Stimulated activated CD4-positive, alpha-beta T cell treated with anti-CD3 and anti-CD28 coated beads, Interleukin-4, amount 100 ng/mL, for 1 hour (primary cell): ENCODE measurements around the gene GALNT8.

Source experiments
- DNase-seq: peaks from one replicate; pipeline ENCODE4 v3.0.0-alpha.2; 2020

The GALNT8 gene

DNA sequence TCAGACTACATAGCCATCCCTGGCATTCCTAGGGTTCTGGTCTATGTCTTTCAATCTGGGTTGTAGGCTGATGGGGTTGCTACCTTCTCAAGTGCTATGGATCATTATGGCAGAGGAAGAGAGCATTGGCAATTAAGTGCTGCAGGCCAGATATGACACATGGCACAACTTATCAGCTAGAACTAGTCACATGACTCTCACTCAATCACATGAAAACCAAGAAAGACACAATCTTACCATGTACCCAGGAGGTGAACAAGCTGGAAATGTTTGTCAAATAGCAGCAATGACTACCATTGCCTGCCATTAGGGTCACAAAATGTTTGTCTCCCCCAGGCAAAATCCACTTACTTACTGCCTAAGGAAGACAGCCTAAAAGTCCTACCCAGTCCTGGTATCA, 80.4 kb downstream of the GALNT8 start:
- no peak for DNase-seq

DNA sequence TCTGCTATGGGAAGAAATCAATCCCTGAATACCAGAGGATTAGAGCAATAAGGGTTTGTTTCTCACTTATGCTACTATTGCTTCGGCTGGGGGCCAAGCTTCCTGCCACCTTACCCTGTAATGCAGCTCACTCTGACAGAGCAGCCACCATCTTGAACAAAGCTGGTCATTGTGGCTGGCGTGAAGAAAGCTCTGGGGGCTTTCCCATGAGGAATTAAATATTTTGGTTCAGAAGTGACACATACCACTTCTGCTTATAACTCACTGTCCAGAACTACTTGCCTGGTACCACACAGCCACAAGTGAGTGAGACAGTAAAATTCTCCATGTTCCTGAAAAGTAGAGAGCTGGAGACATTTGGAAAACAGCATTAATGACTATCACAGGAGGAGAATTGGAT, 82.6 kb downstream of the GALNT8 start:
- no peak for DNase-seq

DNA sequence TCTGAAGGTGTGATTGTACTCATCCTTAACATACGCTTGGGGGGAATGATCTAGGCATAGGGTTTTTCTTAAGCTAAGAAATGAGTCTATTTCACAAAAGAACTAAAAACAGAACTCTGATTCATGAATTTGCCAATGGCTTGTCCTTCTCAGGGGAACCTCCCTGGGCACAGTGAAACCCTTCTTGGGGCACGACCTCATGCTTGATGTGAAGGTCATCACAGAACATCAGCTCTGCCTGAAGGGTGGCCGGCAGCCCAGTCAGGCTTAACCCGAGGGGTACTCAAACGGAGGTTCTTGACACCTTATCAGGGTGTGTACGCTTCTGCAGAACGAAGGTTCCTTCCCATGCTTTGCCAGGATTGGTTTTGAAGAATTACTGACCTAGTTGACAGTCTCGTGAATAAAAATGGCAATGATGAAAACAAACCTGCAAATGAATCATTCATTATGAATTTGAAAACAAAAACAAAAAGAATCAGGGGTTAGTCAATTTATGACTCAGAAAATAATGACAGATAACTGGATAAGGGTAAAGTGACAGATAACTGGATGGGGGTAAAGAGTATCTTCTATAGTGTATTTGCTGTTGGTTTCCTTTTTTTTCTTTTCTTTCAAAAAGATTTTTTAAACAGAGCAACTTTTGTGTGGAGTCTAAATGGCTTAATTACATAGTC, 86.4 kb downstream of the GALNT8 start:
- no peak for DNase-seq

DNA sequence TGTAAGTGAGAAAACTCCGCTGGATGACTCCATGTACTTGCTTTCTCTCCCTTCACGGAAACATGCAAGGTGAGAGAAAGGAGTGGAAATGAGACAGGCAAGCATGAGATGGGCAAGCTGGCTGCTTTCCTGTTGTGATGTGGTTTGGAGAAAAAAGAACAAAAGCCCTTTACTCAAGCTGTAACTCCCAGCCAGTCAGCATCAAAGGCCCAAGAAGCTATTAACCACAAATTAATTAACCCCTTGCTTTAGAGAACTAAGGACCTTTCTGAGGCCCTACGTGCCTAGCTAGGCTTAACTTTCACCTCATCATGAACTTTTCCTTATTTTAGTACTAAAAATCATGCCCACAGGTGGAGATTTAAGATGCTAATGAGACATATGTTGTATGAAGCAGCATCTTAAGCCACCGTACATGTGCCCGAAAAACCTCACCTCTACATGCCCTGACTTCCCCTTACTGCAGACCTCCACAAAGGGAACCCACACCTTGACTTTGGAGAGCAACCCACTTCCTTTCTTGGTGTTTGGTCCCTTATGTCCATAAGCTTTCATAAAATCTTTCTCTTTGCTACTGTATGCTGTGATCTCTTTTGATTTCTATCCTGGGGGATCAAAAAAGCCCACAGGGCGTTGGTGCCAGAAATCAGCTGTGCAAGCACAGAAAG, 87.0 kb downstream of the GALNT8 start:
- no peak for DNase-seq

DNA sequence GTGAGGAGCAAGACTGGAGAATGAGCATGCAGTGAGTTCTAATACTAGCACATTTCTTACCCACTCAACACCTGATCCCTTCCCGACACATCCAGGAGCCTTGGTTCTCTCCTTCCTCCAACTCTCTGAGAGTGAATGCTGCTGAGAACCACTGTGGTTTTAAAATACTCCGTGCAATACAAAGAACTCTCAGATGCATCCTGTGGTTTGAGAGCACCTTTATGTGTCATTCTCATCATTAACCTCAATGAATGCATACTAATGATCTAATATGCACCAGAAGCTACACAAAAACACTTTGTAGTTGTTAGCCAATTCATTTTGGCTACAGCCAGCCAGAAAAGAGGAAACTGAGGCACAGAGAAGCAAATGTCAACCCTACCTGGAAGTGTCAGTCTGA, 87.6 kb downstream of the GALNT8 start:
- DNase-seq = no peak

DNA sequence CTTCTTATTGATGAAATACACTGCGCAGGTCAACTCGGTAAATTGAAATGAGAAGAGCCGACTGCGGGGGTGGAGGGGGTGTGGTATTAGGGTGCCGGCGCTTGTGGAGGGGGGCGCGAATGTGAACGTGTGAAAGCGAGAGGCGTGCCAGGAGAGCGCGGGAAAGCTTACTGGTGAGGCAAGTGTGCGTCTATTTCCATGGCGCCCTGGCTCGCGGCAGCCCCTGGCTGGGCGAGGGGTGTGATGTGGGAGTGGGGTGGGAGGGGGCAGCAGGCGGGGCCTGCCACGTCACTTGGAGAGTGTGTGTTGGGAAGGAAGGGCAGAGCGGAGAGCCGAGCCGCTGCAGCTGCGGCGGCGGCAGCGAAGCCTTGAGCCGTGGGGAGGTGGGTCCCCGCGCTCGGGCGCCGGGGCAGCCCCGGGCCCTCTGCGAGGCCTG, 88.8 kb downstream of the GALNT8 start:
- DNase-seq = peak; percentile 13

DNA sequence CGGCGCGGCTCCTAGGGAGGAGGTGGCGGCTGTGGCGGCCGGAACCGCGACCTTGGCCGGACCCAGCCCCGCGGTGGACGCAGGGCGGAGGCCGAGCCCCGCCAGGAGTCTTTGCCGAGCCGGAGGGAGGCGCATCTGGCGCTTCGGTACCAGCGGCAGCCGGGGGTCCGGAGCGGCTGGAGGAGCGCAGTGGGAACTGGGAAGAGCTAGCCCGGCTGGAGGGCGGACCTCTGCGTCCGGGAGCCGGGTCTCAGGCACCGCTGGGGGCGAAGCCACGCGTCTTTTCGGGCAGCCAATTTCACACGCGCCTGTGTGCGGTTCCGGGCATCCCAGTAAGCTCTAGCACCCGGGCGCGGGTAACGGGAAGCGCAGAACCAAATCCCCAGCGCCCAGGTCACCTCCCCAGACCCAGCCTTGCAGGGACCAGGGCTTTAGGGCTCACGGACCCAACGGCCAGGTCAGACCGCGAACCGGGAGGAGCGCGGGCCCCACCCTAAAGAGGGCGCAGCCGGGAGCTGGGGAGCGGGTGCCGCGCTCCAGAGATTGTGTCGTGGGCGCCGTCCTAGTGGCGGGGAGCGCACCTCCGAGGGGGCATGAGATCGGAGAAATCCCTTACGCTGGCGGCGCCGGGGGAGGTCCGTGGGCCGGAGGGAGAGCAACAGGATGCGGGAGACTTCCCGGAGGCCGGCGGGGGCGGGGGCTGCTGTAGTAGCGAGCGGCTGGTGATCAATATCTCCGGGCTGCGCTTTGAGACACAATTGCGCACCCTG, 89.4 kb downstream of the GALNT8 start:
- DNase-seq = peak; percentile 13

DNA sequence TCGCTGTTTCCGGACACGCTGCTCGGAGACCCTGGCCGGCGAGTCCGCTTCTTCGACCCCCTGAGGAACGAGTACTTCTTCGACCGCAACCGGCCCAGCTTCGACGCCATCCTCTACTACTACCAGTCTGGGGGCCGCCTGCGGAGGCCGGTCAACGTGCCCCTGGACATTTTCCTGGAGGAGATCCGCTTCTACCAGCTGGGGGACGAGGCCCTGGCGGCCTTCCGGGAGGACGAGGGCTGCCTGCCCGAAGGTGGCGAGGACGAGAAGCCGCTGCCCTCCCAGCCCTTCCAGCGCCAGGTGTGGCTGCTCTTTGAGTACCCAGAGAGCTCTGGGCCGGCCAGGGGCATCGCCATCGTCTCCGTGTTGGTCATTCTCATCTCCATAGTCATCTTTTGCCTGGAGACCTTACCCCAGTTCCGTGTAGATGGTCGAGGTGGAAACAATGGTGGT, 90.0 kb downstream of the GALNT8 start:
- no peak for DNase-seq

DNA sequence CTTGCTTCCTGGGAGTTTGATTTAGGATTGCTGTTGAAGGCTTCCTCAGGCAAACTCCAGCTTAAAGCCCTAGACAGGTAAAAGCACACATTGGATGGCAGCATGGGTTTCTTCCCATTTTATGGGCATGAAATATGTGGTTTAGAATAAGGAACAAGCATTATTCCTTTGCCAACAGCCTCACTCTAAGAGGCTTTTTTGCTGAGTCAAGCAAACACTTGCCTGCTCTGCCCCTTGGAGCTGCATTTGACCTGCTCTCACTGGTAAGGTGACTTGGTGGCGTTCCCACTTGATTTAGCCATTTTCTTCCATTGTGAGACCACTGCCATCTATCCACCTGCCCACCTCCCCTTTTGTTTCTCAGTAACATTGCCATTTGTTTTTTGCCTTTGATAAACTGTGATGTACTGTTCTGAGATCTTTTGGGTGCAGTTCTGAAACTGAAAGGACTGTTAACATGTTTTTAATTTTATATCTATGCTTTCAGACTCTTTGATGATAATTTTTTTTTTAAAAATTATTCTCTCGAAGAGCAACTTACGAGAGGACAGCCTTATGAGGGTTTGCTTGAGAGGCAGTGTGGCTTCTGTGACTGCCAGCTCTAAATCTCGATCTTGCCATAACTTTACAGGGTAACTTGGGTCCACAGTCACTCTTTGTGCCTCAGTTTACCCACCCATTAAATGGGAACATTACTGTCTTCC, 92.6 kb downstream of the GALNT8 start:
- no peak for DNase-seq

DNA sequence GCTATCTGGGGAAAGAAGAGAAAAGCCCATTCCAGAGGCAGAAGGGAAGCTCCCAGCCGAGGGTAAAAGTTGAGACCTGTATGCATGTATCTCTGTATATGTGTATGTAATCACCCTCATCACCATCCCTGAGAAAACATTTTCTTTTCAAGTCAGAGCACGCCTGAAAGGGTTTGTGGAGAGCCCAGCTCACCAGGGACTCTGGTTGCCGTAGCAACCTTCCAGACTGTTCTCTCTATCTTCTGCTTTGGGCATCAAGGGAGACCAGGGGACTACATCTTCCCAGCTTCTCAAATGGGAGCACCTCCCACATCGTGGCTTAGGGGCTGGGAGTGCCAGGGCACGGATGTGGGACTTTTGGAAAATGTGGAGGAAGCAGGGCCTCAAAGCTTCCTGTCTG, 93.5 kb downstream of the GALNT8 start:
- no peak for DNase-seq

DNA sequence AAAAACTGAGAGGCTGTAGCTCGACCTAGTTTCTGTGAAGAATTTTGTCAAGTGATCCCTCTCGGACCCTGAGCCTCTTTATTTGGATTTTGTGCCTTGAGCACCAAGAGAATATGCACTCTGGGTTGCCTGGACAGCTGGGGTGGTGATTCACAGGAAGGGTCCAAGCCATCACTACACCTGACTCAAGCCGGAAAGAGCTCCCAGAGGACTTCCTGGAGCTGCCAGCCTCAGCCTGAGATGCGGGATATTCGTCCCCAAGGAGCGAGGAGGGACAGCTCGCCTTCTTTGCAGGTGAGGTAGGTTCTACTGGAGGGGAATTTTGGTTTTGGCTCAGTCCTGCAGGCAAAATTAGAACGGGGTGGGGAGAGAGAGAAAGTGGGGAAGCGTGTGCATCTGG, 94.3 kb downstream of the GALNT8 start:
- no peak for DNase-seq

DNA sequence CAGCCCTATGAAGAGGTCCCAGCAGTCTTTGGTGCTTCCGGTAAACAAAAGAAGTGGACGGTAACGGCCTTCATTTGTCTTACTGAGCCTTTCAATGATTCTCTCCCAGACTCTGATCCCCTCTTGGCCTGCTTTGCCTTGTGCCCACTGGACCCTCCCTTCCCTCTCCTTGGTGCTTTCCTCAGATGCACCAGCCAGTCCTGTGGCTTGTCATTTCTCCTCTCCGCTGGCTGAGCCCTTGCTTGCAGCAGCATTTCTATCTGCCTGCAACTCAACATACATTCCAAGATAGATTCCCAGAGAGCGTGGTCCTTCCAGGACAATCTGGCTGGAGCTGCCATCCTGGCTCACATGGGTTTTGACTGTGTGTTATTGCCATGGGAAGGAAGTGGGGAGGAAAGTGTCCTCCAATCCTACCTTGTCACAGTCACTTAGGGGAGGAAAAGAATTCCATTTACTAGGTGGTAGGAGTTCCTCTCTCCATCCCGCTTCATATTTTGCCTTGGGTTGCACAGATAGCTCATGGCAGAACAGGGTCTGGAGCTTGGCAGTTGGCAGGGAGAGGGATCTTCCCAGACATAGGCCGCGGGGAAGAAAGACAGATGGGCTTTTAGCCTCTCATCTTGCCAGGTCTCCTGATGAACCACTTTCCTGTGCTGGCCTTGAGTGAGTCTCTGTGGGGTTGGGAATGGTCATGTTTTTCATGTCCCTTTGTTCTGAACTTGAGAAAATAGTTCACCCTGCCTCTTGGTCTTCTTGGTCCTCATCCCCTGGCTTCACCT, 96.7 kb downstream of the GALNT8 start:
- no peak for DNase-seq

DNA sequence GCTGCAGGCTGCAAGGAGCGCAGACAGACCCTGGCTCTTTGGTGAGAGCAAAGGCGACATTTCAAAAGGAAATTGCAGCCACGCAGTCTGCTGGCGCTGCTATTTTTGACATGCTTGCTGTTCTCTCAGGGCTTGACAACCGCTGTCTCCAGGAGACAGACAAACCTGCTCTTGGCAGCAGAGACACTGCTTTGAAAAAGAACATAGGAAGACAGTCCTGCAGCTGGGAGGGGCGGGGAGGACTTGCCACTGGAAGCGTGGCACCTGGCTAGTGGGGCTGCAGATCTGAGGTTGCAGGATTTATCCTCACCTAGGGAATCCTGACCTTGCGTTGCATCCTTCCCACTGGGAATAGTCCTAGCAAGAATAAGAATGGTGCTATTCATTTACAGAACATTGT, 97.7 kb downstream of the GALNT8 start:
- DNase-seq = no peak

DNA sequence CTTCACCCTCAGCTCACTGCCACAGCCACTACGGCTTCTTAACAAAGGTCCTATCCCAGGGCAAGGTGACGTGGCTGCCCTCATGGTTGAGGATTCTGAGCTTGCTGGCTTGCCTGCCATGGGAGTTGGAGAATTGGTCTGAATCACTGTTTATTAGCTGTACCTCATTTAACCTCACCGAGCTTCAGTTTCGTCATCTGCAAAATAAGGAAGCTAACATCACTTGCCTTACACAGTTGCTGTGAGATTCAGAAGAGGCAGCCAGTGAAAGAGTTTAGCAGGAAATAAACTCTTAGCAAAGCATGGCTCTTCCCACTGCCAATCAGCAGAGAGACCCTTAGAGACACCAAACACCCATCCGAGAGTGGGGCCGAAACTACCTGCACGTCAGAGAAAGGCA, 99.5 kb downstream of the GALNT8 start:
- DNase-seq = no peak

DNA sequence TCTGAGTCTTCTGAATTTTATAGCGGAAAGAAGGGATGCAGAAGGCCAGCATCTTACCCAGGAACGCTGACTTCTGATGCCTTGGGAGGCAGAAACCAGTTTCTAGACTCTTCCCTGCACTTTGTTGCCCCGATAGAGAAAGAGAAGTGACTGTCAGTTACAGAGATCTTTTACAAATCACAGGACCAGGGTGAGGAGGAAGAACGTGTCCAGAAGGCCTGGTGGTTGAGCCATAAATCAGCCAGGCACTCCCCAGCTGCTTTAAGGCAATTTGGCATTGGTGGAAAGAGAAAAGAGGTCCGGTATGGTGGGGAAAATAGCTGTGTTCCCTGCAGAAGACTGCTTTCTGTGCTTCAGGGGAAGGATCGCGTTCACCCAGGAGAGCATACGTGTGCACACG, 100.8 kb downstream of the GALNT8 start:
- DNase-seq = no peak
